ENCODE data around the gene GATAD2A.

DNA sequence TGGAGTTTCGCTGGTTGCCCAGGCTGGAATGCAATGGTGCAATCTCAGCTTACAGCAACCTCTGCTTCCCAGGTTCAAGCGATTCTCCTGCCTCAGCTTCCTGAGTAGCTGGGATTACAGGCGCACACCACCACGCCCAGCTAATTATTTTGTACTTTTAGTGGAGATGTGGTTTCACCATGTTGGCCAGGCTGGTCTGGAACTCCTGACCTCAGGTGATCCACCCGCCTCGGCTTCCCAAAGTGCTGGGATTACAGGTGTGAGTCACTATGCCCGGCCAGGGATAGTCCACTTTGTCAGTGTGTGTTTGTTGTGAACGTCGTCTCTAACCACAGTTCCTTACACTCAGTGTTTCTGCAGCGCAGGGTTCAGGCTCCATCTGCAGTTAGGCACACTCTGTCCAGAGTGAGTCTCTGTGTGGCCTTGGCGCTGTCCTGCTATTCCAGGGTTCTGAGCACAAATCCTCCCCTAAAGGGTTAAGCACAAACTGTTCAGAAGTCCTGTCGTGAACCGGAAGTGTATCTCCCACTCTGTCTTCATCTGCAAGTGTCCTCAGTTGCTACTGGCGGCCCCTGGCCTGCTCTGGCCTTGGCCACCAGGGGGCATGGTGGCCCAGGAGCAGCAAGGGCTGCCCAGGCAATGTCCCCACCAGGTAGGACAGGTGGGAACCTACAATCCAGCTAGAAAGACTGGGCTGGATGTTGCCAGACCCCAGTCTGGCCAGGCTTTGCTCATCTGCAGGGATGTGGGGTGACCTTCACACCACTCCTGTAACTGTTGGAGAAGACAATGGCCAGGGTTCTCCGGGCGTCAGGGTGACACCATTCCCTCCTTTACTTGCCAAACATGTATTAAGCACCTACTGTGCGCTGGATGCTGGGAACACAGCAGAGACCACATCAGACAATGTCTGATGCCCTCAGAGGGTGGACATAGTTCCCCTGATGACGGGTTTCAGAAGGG lies 38.8 kb upstream of the GATAD2A start:
- no peak for TF ChIP-seq POLR2AphosphoS5 (IDR thresholded peaks at IDR 0.05; ENCODE audit: low read depth, low read length)
- no peak for TF ChIP-seq POLR2A (IDR thresholded peaks at IDR 0.05; ENCODE audit: low read depth, low read length)
- no peak for TF ChIP-seq TAF1 (IDR thresholded peaks at IDR 0.05; ENCODE audit: borderline replicate concordance, low read depth, low read length)
